Fibroblast of skin of right quadriceps (primary cell): Measurements from ENCODE around the gene AQP2.

Experiments used
- DNase-seq: peaks from one replicate; pipeline ENCODE4 v3.0.0-alpha.2; 2013

AQP2 gene

DNA sequence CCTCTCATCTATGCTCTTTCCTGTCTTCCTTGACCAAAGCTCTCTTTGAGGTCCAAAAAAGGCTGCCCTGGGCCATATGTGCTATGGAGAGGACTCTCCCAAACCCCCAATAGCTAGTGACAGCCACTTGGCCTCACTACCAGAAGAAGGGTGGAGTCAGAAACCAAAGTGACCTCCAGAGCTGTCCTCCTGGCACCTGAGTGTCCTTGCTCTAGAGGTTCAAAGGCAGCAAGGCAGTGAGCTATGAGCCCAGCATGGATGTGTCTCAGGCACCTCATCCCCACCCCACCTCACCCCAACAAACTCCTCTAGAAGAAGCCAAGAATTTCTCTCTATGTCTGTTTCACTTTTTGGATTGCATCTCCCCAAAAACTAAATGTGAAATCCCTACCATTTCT, 7.0 kb downstream of the AQP2 start:
- no peak for DNase-seq

GRCh38 chr12:49959685-49960473, 9.3 kb downstream of the AQP2 start:
- DNase-seq = no peak

GRCh38 chr12:49960474-49961110, 10.1 kb downstream of the AQP2 start:
- no peak for DNase-seq

DNA sequence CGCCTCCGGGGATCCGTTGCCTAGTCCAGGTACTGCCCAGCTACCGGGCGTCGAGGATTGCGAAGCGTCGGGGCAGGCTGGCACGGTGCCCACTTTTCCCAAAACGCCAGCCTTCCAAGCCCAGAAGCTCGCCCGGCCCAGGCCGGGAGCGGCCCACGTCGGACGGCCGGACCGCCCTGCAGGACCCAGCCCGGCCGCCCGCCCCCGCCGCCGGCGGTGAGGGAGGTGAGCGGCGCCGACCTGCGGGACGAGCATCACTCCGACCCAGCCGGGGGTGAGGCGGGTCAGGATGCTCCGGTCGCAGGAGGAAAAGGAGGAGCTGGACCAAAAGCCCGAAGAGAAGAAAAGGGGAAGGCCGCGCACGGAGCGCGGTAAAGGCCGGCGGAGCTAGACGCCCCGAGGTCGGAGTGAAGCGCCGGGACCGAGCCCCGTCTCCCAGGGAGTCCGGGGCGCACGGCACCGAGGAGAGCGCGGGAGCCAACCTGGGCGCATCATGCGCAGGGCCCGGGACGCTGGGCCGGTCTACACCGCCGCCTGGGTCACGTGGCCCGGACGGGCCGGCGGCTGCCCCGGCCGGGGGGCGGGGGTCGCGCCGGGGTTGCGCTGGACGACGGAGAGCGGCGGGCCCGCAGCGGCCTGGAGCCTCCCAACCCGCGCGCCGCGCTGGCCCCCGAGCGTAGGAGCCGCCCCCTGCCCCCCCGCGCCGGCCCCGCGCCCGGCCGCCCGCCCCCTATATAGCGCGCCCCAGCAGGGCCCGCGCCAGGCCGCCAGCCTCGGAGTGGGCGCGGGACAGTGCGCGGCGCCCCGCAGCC, 10.8 kb downstream of the AQP2 start, which contains the start of gene AQP5:
Gene AQP5, plus strand, starts transcription at position 762 of the 812 bp plus-strand sequence. CDS start 146 bp downstream, outside the sequence.
- no peak for DNase-seq

GRCh38 chr12:49961993-49962764, 11.6 kb downstream of the AQP2 start:
- DNase-seq = no peak

GRCh38 chr12:49962861-49963765, 12.6 kb downstream of the AQP2 start:
- no peak for DNase-seq

- no peak for DNase-seq
These were observed 13.7 kb downstream of the AQP2 start for GRCh38 chr12:49963976-49964815.

DNA sequence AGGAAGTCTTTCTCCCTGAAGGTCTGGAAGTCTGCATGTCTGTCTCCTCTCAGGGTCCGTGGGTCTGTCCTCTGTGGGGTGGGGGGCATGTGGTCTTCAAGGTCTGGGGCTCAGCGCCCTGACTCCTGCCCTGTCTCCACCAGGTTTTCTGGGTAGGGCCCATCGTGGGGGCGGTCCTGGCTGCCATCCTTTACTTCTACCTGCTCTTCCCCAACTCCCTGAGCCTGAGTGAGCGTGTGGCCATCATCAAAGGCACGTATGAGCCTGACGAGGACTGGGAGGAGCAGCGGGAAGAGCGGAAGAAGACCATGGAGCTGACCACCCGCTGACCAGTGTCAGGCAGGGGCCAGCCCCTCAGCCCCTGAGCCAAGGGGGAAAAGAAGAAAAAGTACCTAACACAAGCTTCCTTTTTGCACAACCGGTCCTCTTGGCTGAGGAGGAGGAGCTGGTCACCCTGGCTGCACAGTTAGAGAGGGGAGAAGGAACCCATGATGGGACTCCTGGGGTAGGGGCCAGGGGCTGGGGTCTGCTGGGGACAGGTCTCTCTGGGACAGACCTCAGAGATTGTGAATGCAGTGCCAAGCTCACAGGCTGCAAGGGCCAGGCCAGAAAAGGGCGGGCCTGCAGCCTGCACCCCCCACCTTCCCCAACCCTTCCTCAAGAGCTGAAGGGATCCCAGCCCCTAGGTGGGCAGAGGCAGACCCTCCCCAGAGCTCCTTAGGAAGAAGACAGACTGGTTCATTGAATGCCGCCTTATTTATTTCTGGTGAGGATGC, 14.5 kb downstream of the AQP2 start:
- no peak for DNase-seq

- DNase-seq = no peak
These were observed 15.3 kb downstream of the AQP2 start for GRCh38 chr12:49965836-49966235.

DNA sequence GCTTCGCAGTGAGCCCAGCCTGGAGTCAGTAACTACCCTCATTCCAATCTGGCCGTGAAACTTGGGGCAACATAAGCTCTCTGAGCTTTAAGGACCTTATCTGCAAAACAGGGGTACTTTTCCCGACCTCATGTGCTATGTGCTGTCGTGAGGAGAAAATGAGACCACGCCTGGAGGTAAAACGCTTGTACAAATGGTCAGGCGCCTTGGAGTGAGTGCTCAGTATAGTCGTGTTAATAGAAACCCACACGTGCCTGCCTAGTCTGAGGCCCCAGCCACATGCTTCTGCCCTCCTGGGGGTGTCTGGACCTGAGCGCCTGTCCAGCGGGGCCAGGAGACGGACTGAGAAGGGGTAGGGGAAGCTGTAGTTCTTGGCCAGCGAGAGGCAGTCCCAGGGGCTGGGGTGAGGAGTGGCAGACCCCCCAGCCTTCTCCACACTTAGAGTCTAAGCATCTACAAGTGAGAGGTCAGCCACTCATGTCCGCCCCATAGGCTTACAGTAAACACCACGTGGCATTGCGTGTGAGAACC, 16.0 kb downstream of the AQP2 start:
- DNase-seq = no peak

GRCh38 chr12:49967042-49967776, 16.7 kb downstream of the AQP2 start:
- DNase-seq = peak; percentile 78

DNA sequence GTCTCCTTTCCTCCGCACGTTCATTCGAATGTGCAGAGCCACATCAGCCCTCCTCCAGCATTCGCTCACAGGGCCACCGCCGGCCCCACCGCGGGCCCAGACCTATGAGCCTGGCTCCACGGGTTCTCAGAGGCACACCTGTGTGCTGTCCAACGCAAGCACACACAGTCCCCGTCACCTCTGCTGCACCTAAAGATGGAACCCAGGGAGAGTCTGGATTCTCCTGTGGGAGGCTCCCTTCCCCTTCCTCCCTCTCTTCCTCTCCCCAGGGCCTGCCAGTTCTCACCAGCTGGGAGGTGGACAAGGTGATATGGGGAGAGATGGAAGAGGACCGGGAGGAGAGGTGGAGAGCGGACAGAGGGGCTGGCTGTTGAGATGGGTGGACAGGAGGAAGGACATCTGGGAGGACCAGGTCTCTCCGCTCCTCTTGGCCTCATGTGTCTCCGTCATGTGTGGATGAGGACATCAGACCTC, 17.3 kb downstream of the AQP2 start:
- no peak for DNase-seq

GRCh38 chr12:49968471-49968870, 17.9 kb downstream of the AQP2 start:
- DNase-seq = no peak

- DNase-seq = no peak
These were observed 18.5 kb downstream of the AQP2 start for GRCh38 chr12:49969027-49969426.

GRCh38 chr12:49969651-49970429, 19.3 kb downstream of the AQP2 start:
- no peak for DNase-seq

- no peak for DNase-seq
These were observed 20.1 kb downstream of the AQP2 start for GRCh38 chr12:49970658-49971057.

GRCh38 chr12:49971141-49971540, 20.6 kb downstream of the AQP2 start:
- DNase-seq = no peak

- DNase-seq = no peak
These were observed 21.6 kb downstream of the AQP2 start for GRCh38 chr12:49972129-49972528.
